Activated T-cell treated with anti-CD3 and anti-CD28 coated beads for 24 hours (primary cell): Measurements from ENCODE around the gene SPPL2C.

Experiments
- DNase-seq: peaks from one replicate; pipeline ENCODE4 v3.0.0-alpha.2; 2020; ENCODE audit warnings: low read depth

Gene SPPL2C

DNA sequence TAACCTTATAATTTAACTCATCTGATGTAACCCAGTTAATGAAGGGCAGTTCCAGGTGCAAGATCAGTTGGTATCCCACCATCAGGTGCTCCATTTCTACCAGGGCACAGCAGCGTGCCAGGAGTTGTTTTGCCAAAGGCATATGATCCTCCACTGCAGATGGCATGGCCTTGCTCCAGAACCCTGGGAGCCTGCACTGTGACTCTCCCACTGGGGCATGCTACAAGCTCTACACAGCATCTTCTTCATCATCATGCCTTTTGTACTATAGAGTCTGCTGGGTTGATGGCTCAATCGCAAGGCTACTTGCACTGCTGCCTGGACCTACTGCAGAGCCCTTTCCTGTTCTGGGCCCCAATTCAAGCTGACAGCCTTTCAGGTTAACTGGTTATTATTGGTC is 38.4 kb downstream of the SPPL2C start:
- no peak for DNase-seq

DNA sequence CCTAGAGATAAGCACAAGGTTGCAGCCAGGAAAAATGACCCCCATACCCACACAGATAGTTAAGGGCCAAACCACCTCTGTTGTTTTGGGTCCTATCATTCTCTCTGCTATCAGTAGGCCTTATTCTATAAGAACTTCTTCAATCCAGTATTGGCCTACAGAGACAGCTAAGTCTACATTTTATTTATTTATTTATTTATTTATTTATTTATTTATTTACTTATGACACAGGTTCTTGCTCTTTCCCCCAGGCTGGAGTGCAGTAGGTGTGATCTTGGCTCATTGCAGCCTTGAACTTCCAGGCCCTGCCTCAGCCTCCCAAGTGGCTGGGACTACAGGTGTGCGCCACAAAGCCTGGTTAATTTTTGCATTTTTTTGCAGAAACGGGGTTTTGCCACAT is 42.2 kb downstream of the SPPL2C start:
- no peak for DNase-seq

DNA sequence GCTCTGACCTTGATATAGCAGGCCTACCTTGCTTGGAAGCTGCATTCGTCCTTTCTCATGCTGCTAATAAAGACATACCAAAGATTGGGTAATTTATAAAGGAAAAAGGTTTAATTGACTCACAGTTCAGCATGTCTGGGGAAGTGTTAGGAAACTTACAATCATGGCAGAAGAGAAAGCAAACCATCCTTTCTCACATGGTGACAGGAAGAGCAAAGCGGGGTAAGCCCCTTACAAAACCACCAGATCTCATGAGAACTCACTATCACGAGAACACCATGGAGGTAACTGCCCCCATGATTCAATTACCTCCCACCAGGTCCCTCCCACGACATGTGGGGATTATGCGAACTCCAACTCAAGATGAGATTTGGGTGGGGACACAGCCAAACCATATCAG is 43.7 kb downstream of the SPPL2C start:
- no peak for DNase-seq

DNA sequence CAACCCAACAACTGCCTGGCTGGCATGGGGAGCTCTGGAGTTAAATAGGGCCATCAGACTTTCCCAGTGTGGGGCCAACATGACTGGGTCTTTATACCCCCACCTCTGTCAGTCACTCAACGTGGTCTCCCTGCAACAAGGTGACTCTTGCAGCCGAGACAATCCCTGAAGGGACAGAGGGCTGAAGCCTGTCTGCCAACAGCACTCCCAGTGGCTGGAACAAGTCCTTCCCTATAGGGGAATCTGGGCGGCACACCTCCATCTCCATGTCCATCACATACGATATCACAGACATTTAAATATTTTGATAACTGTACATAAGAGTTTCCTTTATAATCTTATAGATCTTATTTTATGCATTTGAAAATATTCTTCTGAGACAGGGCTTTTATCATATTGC is 44.9 kb downstream of the SPPL2C start:
- no peak for DNase-seq

DNA sequence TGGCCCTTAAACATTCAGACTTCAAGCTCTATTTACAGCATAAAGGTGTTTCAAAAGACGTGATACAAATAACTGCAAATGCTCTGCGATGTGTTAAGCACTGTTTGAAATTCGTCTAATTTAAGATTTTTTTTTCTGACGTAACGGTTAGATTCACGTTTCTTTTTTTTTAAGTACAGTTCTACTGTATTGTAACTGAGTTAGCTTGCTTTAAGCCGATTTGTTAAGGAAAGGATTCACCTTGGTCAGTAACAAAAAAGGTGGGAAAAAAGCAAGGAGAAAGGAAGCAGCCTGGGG is 49.0 kb downstream of the SPPL2C start:
- no peak for DNase-seq

DNA sequence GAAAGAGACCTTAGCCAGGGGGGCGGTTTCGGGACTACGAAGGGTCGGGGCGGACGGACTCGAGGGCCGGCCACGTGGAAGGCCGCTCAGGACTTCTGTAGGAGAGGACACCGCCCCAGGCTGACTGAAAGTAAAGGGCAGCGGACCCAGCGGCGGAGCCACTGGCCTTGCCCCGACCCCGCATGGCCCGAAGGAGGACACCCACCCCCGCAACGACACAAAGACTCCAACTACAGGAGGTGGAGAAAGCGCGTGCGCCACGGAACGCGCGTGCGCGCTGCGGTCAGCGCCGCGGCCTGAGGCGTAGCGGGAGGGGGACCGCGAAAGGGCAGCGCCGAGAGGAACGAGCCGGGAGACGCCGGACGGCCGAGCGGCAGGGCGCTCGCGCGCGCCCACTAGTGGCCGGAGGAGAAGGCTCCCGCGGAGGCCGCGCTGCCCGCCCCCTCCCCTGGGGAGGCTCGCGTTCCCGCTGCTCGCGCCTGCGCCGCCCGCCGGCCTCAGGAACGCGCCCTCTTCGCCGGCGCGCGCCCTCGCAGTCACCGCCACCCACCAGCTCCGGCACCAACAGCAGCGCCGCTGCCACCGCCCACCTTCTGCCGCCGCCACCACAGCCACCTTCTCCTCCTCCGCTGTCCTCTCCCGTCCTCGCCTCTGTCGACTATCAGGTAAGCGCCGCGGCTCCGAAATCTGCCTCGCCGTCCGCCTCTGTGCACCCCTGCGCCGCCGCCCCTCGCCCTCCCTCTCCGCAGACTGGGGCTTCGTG is 49.5 kb downstream of the SPPL2C start, which contains the start of gene MAPT:
Gene MAPT (plus strand): TSS at position 533 of the 763 bp plus-strand sequence. CDS start 67,784 bp downstream, outside the sequence.
- DNase-seq, result peak; percentile 76

DNA sequence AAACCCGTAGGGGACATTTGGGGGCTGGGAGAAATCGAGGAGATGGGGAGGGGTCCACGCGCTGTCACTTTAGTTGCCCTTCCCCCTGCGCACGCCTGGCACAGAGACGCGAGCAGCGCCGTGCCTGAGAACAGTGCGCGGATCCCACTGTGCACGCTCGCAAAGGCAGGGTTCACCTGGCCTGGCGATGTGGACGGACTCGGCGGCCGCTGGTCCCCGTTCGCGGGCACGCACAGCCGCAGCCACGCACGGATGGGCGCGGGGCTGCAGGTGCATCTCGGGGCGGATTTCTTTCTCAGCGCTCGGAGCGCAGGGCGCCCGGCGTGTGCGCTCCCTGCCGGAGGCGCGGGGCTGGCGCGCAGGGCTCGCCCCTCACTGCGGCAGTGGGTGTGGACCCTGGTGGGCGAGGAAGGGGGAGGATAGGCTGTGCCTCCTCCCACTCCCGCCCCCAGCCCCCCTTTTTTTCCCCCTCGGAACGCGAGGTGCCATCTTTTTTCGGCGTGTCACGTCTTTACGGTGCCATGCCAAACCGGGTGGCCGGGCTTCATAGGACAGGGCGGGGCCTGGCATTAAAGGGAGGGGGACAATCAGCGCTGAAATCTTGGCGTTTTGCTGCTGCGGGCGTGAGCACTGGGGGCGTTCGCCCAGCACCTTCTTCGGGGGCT is 50.8 kb downstream of the SPPL2C start:
- DNase-seq, result no peak

DNA sequence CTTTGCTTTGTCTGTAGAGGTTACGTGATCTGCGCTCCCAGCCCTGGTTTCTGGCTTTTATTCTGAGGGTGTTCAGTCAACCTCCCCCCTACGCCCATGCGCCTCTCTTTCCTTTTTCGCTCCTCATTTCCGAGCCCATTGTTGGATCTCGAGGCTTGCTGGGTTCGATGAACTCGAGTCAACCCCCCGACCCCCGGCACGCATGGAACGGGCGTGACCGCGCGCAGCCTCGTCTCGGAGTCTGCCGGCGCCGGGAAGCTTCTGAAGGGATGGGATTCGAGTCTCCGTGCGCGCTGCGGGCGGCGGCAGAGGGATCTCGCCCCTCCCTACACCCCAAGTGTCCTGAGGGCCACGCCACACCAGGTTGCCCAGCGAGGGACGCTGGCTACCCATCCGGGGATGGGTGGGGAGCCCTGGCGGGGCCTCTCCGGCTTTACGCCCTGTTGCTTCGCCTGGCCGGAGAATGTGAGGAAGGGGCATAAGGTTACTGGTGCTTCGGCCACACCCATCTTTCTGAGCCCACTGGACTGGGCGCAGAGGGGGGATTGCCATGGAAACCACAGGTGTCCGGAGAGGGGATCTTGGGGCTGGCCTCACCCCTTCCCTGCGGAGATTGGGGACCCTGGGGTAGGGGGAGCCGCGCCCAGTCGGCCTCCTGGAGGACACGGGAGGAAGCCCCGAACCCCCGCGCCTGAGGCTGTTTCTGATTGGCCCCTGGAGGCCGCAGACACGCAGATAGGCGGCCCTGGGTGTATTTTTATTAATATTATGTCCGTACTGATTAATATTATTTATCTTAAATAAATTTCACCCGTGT is 51.5 kb downstream of the SPPL2C start:
- no peak for DNase-seq
